Dedifferentiated amniotic fluid mesenchymal stem cell (primary cell): ENCODE measurements around the gene NCR3LG1.
"Not testable (repeated sequence)": the region's sequence is repeated elsewhere in the genome, so short reads cannot be mapped to it uniquely, and the experiment has no call there.

Source experiments
- DNase-seq: peaks from one replicate; pipeline ENCODE4 v3.0.0-alpha.2; 2016; ENCODE audit errors: extremely low spot score

NCR3LG1 gene

GRCh38 chr11:17411418-17411817 lies 59.8 kb downstream of the NCR3LG1 start:
- no peak for DNase-seq

DNA sequence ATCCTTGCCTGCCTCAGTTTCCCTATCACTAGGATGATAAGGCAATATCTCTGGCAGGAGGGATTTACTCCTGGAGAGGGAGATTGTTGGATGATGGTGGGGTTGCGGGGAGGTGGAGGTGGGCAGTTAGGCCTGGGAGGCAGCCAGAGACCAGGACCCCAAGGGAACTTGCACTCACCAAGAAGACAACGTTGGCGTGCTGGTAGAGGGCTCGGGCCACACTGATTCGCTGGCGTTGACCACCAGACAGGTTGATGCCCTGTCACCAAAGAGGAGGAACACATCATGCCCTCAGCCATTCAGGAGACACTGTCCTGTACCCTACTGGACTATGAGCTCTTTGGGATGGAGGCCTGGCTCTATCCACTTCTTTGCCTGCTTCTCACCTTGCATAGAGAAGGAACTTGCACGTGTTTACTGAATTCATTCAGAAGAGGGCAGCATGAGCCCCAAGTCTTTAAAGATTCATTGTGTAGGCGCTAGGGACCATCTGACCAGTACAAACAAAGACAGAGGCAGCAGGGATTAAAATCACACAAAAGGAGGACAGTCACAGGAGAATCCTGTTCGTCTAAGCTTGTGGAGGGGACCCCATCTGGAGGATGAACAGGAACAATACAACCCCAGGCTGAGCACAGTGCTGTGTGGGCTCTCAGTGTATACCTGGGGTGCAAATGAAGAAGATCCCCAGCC lies 61.0 kb downstream of the NCR3LG1 start:
- DNase-seq, result no peak

DNA sequence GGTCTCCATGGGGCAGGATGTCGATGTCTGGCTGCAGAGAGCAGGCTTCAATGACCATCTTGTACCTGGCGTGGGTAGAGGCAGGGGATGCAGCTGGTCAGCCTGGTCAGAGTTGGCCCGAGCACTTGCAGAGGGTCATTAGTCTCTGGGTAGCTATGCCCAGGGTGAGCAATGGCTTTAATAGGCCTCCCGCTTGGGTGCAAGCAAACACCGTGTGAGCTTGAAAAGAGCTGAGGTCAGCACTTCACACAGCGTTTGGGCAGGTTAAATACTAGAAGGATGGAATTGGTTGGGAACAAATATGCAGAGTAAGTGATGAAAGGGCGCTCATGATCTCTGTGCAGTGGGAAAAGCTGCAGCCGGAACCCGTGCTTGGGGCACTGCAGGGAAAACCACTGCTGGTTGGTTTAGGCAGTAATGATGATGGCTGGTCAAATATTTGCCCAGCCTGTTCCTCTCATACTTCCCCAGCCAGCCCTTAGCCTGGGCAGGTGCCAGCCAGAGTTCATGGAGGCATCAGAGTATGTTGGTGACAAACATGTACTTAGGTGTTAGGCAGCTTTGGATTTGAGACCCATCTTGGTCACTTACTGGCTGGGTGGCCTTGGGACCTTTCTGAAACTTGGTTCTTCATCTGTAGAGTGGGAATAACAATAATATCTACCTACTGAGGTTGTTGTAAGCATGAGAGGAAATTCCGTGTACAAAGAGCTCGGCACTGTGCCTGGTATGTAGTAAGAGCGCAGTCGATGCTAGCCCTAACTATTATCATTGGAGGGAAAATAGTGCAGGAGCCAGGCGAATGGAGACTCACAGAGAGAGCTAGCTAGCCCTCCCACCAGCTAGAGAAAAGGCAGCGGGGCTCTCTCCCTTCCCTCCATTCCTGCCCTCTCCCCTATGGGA lies 62.1 kb downstream of the NCR3LG1 start:
- no peak for DNase-seq

- no peak for DNase-seq
These were observed 62.7 kb downstream of the NCR3LG1 start for GRCh38 chr11:17414317-17414737.

- DNase-seq, result no peak
These were observed 63.4 kb downstream of the NCR3LG1 start for GRCh38 chr11:17414992-17415391.

GRCh38 chr11:17415523-17416104 lies 64.0 kb downstream of the NCR3LG1 start:
- DNase-seq, result no peak

- DNase-seq, result no peak
These were observed 64.9 kb downstream of the NCR3LG1 start for GRCh38 chr11:17416492-17416891.

DNA sequence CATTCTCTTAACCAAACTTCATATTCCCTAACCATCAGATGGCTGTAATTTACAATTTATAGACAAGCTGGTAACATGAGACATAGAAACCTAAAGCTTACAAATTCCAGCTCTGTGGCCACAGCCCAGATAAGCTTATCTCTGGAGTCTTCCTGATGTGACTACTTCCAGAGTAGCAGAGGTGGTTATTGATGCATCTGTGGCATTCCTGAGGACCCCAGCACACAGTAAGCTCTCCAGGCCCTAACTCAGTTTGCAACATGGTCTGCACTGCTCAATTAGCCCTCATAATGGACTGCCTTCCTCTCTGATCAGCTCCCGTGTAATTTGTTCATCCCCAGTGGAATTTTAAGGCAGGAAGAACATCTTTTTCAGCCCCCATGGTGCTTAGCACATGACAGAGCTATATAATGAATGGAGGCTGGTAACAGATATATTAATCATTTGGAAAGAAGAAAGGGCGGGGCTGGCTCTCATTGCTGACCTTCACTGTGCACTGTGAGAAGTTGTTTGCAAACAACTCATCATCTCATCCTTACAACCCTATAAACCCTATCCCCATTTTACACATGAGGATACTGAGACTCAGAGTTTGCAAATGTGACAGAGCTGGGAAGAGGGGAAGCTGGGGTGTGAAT lies 67.0 kb downstream of the NCR3LG1 start:
- DNase-seq, result no peak

GRCh38 chr11:17421781-17422180 lies 70.2 kb downstream of the NCR3LG1 start:
- no peak for DNase-seq

DNA sequence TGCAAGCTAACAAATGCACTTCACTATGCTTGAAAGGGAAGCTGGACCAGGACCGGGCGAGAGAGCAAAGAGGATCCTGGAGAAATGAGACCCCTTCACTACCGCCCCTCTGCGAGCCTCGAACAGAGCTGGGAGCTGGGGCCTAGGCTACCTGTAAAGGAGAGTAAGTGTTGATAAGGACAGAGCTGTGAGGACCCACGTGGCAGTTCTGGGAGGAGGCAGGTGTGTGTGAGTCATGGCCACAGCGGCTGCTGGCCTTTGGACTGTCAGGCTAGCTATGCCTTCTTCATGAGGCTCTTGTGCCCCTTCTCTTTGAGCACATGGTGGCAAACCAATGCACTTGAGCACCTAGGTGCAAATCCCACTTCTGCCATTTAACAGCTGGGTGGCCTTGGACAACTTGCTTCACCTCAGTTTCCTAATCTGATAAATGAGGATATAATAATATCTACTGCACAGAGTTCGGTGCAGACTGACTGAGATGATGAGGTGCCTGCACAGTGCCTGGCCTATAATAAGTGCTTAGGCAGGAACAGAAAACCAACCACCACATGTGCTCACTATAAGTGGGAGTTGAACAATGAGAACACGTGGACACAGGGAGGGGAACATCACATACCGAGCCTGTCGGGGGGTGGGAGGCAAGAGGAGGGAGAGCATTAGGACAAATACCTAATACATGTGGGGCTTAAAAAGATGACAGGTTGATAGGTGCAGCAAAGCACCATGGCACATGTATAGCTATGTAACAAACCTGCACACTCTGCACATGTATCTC lies 72.1 kb downstream of the NCR3LG1 start:
- no peak for DNase-seq

- not testable (repeated sequence) for DNase-seq
These were observed 74.6 kb downstream of the NCR3LG1 start for GRCh38 chr11:17426233-17426632.
